SHP77 (cell line): ENCODE results near the gene PTPN2.
"Not testable (repeated sequence)": the region's sequence is repeated elsewhere in the genome, so short reads cannot be mapped to it uniquely, and the experiment has no call there.

Experiments used
- DNase-seq, 2 experiments: peaks; one replicate each; lab custom pipeline; 2025; lab: John Stamatoyannopoulos, UW

Gene PTPN2

DNA sequence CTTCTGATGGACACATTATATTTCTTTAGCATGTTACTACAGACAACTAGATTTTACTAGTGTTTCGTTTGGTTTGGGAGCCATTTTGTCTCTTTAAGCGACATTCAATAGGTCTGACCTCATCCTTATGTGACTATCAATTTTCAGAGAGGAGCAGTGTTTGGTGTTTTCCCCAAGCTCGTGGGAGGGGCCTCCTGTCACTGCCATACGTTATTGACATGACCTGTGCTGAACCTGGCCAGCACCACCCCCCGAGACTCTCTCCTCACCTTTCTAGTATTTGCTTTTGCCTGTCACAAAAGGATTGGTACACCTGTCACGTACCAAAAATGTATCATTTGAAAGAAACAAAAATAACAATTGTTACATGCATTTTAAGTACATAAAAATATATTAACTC is 111.9 kb downstream of the PTPN2 start:
- no peak for DNase-seq

DNA sequence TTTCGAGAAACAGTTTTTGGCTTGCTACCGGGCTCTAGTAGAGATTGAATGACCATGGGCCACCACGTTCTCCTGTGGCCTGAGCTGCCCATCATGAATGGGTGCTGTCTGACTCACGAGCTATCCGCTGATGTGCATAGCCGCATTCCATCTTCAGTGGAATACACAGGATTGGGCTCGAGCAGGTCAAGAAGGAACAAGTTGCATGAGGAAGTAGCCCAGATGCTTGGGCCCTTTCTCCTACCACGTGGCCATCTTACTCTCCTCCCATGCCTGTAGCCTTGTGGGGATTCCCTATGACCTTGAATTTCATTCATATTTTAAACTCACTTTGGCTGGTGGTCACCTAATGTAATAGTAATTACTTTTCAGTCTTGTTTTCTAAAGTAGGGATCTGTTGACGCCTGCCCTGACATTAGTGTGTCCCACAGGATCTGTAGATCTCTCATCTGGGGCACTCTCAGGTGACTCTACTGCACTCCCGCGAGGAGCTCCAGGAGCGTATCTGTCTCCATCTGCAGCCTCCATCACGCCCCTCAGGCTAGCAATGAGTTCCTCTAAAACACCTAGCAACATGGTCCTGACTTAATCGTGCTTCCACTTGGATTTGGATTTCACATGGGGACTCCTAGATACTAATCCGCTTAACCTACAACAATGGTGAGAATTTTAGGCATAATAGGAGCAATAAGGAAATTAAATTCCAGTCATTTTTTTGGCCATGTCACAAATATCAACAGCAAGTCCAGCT is 113.4 kb downstream of the PTPN2 start:
- no peak for DNase-seq

DNA sequence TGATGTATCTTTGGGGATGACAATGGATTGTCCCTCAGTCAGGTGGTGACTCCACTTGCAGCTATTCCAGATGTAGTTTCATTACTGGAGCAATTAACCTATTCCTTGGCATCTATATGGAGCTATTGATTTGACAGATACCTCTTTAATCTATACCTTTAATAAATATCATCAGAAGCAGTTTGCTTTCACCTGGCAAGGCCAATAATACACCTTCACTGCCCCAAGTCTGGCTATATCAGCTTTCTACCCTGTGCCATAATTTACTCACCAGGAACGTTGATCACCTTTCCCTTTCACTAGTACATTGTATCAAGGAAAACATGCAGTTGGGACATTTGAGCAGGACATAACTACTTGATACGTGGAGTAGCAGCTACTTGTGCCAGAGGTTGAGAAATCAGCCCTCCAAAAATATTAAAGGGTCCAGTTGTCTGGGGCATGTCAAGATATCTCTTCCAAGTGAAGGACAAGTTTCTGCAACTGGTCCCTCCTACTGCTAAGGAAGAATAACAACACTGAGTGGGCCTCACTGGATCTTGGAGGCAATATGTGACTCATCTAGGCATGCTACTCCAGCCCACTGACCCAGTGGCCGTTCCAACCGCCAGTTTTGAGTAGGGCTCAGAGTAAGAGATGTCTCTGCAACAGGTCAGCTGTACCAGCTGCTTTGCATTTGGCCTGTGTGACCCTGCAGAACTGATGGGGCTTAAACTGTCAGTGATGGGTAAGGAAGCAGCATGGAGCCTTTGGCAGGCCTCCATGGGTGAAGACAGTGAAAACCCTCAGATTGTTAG is 114.2 kb downstream of the PTPN2 start:
- no peak for DNase-seq

DNA sequence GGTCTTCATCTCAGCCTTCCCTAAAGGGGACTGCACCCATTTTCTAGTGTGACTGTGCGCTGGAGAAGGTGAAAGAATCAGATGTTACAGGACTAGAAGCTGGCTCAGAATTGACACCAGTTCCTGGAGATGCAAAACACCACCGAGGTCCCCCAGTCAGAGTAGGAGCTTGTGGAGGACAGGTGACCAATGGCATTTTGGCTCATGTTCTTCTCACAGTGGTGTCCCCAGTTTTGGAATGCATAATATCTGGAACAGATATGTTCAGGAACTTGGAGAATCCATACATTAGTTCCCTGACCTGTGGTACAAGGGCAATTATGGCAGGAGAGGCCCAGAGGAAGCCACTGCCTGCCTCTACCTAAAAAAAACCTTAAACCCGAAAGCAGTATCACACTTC is 114.9 kb downstream of the PTPN2 start:
- DNase-seq: no peak

DNA sequence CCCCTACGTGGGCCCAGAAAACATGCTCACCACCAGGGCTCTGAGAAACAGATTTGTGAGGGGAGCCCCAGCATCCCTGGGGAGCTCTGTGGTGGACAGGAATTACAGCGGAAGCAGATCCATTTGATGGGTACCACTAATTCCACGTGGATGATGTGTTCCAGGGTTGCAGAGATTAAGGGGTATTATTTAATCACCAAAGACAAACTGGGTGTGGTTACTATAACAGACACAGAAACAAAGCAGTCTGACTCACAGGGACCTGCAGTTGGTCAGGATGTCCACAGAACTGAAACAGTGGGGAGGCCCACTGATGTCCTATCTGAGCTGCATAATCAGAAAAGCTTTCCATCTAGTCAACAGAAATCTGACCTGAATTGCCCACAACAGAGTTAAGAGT is 115.4 kb downstream of the PTPN2 start:
- DNase-seq: no peak

DNA sequence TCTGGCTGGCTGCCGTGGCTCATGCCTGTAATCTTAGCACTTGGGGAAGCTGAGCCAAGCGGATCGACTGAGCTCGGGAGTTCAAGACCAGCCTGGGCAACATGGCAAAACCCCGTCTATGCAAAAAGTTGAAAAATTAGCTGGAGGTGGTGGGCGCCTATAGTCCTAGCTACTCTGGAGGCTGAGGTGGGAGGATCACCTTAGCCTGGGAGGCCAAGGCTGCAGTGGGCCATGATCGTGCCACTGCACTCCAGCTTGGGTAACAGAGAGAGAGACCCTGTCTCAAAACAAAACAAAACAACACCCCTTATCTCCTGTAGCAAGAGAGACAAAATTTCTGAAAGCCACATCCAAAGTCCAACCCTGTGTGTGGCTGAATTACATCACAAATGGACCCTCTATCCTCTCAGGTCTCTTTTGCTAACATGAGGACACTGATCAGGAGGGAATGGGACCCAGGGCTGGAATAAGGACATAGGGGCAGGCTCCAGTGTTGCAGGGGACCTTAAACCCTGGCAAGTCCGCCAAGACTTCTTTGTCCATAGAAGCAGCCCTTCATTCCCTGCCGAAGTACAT is 116.4 kb downstream of the PTPN2 start:
- DNase-seq: no peak

DNA sequence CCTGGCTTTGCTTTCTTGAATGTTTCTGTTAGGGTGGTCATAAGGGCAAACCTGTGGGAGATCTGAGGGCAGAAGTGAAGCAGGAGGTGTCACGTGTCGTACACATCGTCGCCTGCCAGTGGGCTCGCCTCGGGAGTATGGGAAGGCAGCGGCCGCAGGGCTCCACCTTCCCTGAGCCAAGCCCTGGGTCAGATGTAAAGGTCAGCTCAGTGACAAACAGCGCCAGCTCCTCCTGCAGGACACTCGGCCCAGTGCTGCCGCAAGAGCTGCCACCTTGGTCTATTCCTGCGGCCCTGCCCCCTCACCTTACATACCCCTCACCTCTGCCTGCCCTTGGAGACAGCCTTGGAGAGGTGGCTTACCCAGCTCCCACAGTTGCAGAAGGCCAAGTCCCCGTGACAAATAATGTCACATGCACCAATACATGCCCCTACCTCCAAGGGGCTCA is 117.0 kb downstream of the PTPN2 start:
- no peak for DNase-seq

DNA sequence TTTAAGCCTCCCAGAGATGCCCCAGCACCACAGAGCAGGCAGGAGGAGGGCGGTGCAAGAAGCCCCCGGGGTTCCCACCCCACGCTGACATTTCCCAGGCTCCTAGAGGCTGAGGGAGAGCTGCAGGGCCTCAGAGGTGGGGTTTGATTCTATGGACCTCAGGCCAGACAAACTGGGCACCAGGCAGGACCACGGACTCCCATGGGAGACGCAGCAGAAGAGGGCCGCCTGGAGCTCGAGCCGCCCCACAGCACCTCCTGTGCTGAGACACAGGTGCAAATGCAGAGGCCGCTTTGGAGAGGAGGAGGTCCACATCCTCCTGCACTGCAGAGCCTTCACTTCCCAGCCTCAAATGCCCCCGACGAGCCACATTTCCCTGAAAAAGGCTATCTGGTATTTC is 118.5 kb downstream of the PTPN2 start:
- no peak for DNase-seq

DNA sequence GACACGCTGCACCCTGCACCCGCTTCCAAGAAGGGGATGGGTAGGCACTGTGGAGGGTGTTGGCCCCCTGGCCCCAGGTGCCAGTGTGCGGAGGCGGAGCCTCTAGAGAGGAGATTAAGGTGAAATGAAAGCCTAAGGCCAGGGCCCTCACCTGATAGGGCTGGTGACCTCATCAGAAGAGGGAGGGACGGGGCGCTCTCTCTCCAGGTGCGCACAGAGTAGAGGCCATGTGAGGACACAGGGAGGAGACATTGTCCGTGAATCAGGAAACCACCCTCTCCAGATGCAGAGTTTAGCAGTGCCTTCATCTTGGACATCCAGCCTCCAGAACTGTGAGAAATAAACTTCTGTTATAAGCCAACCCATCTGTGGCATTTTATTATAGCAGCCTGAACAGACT is 118.9 kb downstream of the PTPN2 start:
- no peak for DNase-seq

DNA sequence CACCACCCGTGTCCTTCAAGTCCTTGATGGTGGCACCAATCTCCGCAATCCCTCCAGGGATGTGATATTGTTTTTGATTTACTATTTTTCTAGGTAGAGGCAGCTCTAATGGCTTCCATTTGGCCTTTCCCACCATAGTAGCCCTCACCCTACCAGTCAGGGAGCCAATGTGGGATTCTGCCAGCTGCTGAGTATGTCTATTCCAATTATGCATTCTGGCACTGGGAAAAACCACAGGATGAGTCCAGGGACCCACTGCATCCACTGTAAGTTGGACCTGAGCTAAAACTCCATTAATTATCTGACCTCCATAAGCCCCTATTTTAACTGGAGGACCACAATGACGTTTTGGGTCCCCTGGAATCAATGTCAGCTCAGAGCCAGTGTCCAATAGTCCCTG is 125.5 kb downstream of the PTPN2 start:
- not testable (repeated sequence) for DNase-seq

DNA sequence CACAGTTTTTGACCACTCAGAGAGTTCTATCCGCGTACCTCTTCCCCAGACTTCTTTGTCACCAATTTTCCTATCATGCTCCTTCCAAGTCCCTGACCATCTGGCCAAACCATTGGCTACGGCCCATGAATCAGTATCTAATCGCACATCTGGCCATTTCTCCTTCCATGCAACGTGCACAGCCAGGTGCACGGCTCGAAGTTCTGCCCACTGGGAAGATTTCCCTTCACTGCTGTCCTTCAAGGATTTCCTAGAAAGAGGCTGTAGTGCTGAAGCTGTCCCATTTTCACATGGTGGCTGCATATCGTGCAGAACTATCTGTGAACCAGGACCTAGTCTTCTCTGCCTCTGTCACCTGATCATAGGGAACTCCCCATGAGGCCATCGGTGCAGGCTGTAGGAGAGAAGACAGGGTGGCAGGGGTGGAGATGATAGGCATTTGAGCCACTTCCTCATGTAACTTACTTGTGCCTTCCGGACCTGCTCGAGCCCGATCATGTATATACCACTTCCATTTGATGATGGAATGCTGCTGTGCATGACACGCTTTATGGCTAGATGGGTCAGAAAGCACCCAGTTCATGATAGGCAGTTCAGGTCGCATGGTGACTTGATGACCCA is 127.3 kb downstream of the PTPN2 start:
- DNase-seq: not testable (repeated sequence)

DNA sequence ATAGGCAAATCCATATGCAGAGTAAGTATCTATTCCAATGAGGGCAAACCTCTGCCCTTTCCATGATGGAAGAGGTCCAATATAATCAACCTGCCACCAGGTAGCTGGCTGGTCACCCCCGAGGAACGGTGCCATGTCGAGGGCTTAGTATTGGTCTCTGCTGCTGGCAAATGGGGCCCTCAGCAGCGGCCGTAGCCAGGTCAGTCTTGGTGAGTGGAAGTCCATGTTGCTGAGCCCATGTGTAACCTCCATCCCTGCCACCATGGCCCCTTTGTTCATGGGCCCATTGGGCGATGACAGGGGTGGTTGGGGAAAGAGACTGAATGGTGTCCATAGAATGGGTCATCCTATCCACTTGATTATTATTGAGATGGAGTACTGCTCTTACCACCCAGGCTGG is 128.4 kb downstream of the PTPN2 start:
- DNase-seq: not testable (repeated sequence)

DNA sequence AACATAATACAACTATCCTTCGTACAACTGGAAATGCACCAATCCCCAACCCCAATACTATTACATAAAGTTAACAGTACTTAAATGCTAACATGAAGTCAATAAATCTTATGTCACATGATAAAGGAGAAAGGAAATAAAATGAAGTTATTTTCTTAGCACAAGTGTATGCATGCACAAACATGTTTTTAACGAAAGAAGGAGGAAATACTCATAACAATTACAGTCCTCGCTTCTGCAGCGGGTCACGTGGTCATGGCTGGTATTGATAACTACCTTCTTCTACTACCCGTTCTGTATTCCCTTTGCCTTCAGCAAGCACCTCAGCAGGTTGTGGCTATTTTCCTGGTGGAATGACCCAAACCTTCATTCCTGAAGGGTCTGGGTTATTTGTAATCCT is 129.5 kb downstream of the PTPN2 start:
- no peak for DNase-seq

DNA sequence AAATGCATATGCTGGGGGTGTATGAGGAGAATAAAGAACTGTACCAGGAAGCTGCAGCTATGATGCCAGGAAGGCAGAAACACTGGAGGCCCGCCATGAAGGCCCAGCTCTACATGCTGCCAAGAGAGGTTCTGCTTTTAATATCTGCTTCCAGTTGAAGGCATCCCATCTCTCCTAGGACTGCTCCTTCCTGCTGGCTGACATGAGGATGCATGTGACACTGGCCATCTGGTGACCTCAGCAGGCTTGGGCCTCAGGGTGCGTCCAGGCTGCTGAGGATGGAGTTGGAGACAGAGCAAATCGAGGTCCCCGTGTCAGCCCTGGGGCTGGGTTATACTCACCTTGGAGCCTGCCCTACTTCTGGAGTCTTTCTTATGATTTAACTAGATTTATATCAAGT is 132.1 kb downstream of the PTPN2 start:
- DNase-seq: no peak

DNA sequence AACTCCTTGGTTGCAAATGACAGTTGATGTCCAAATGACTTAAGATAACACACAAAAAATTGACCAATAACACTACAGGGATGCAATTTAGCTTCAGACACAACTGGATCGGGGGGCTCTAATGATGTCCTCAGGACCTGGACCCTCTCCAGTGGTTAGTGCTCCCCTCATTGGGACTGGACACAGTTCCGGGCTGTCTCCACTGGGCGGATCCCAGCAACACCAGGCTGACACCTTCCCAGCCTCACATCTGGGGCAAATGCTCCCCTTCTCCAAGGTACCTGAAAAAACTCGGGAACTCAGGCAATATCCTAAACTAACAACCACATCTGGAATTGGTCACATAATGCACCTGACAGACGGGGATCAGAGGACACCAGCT is 132.5 kb downstream of the PTPN2 start:
- DNase-seq: no peak

DNA sequence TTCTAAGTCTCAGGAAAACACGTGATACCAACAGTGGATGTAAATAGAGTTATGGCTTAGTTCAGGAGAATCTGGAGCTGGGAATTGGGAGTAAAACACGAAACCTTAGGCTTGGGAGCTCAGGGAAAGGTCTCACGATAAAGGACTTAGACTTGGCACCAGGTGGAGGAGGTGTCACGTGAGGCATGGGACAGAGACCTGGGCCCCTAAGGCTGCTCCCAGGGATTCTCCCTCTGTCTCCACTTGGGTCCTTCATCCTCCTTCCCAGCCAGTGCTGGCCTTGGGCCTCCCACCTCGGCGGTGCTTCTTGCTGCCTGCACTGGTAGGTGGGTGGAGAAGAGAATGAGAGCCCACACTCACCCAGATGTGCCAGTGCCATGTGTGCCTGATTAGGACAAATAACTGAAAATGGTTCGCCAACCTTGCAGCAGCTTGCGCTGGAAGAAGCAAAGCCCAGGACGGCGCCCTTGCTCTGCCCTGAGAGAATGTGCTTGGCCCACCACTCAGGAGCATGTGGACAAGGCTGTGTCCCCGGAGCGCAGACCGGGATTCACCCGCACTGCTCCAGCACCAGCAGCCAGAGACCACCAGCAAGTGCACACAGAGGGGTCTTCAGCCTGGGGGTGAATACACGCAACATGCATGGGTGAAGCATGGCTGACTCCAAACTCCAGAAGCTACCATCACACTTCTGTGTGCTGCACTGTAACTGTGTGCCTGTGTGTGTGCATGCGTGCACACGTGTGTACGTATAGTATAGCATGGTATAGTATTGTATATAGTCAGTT is 133.1 kb downstream of the PTPN2 start:
- DNase-seq: no peak

DNA sequence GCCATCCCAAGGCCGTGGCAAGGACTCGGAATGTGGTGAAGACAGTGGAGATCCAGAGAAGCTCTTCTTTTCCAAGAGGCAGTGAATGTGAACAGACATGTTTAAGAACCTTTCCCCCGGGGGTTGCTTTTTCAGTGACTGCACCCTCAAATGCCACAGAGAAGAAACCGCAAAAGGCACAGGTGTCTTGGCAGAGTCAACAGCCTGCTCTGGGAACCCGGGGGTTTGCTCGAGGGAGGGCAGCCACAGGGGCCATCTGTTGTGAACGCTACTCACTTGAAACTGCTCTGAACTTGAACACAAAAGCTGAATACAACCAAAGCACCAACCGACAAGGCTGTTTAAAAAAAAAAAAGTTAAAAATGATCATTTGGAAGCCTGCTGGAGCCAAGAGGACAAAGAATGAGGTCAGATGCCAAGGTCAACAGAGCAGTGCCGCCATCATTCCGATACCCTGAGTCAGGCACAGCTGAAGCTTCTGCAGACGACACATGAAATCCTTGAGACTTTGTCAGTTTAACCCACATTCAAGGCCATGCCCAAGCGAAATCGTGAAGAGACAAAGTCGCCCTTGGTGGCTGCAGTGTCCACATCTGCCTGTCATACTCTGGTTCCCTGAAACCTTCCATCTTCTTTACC is 133.8 kb downstream of the PTPN2 start:
- no peak for DNase-seq

DNA sequence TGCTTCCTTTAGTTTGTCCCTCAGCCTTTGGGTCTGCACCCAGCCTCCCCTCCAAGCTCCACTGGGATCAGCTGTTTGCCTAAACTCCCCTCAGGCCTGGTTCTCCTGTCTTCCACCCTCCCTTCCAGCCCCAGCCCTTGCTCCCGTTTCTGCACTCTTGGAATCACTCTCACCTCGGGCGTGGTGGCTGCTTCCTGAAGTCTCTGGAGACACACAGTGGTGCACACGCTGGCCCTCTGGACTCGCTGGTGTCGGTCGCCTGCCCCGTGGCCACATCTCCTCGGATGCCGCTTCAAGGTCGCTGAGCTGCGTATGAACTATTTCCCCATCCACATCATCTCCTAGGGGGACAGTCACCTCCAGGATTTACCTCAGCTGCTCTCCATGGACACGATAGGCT is 134.9 kb downstream of the PTPN2 start:
- DNase-seq: no peak

DNA sequence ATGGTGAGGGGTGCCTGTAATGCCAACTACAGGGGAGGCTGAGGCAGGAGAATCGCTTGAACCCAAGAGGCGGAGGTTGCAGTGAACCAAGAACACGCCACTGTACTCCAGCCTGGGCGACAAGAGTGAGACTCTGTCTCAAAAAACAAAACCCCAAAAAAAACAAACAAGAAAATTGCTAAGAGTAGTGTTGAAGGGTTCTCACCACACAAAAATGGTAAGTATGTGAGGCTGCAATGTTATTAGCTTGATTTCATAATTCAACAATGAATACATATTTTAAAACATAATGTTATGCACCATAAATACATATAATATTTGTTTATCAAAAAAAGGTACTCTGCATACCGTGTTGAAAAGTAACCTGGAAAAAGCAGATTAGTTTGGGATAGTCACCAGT is 135.4 kb downstream of the PTPN2 start:
- no peak for DNase-seq

DNA sequence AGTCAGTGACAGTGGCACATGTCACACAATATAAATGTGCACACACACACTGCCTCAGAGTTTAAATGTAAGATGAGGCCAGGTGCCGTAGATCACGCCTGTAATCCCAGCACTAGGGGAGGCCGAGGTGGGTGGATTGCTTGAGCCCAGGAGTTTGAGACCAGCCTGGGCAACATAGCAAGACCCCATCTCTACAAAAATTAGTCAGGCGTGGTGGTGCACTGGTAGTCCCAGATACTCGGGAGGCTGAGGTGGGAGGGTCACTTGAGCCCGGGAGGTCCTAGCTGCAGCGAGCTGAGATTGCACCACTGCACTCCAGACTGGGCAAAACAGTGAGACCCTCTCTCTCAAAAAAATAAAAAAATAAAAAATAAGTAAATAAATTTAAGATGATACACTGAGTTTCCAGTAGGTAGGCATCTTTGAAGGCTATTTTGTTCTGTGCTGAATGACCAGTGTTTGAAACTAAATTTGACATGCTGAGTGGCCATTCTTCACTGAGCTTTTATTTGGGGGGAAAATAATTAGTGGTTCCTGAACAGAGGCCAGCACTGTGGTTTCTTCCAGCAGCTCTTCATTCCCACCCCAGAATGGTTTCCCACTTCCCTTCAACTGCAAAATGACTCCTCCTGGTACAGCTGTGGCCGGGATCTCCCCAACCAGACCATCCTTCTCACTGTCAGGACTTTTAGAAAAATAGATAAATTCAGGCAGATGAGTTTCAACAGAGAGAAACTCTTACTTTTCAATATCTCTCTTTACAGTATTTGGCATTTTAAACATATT is 136.3 kb downstream of the PTPN2 start:
- no peak for DNase-seq
